ENCODE results near the gene CC2D2A. TPM values are rescaled to one million over a fixed set of nuclear protein-coding genes. Genes with fewer than 3 reads are reported as not detected.

The CC2D2A gene
- total and polyA plus RNA-seq, 2 of the 13 experiments (the other 11 are each of a cell fraction or from before 2014, with no cell fraction given) = 4.2 to 7.2 TPM

DNA sequence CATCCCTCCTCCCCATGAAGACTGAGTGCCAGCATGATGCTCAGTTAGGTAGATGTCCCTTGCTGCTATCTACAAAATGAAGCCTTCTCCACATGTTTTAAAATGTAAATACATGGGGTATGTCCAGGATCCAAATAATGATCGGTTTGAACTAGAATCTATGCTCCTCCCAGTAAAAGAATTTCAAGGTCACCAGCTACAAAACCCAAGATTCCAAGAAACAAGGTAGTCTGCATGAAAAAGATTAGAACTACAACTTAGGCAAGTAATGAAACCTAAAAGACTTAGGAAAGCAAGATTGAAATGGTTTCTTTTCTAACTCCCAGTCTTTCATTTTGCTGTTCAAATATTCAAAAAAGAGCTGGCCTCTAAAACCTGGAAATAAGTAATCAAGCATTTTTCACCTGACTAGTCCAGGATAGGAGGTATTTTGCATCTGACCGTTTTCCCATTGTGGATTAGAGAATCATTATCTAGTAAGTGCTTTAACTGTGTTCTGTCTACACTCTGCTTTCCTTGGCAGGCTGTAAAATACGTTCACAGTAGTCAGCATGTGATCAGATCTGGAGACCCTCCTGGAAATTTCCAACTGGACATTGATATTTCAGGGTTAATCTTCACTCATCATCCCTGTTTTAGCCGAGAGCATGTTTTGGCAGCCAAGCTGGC, 57.4 kb downstream of the CC2D2A start:
- no peaks in the 10 kb centered on the region for H3K27me3 ChIP-seq (ENCODE audit: control insufficient read depth in 1 of 2, insufficient read depth in 2 of 2, low read length in 2 of 2)
- no TSS peak for BruUV-seq (replicated peaks)
- no peak overlapping the region for H3K27ac ChIP-seq (ENCODE audit: extremely low read length, insufficient read depth, low read length)
- H3K36me3 ChIP-seq (replicated peaks in 1 of 2; ENCODE audit: control insufficient read depth in 1 of 2, insufficient read depth in 2 of 2, low read length in 2 of 2) = 0 out of 5 replicates have a peak, but pooled peaks cover 0 to 4% of the 10 kb centered on the region in 2 experiments
- ChIA-PET POLR2A (no interaction called here), CTCF (ENCODE audit: low intra/inter-chr PET ratio, low total read pairs) (no interaction called here)
- no peaks in the 10 kb centered on the region for H3K9me3 ChIP-seq (ENCODE audit: low read length)
- no peak for ATAC-seq
- H4K20me1 ChIP-seq (ENCODE audit: insufficient read depth, low read length) = no peaks in the 10 kb centered on the region
- no peak overlapping the region for H2AFZ ChIP-seq (ENCODE audit: low read length)
- intact Hi-C loops (cut with micrococcal nuclease; ENCODE audit: unreplicated experiment) (no loop called here), in situ Hi-C loops (cut with HindIII; ENCODE audit: extremely low pct_ligation_motif_present, low pct_unique_long_range_greater_than_20kb) (no loop called here)
- no peaks in the 10 kb centered on the region for H3K4me1 ChIP-seq (ENCODE audit: insufficient read depth, low read length)
- H3K4me2 ChIP-seq (ENCODE audit: low read depth, low read length) = no peak overlapping the region
- H3K79me2 ChIP-seq (ENCODE audit: insufficient read depth, low read length) = no peaks in the 10 kb centered on the region
- H3K9ac ChIP-seq (ENCODE audit: insufficient read depth, low read depth, low read length) = no peak overlapping the region
- DNase-seq (ENCODE audit: low spot score) = no peak
- WGBS (ENCODE audit: low lambda C conversion rate) = 89% methylated on average over 4 of the region's 4 CpGs
- H3K4me3 ChIP-seq (replicated peaks in 1 of 3; ENCODE audit: insufficient read depth in 1 of 3, low read depth in 2 of 3, low read length in 3 of 3) = no peak overlapping the region
- no peak for FAIRE-seq
- TF ChIP-seq EZH2 (conservative IDR thresholded peaks at IDR 0.05; ENCODE audit: low read depth, low read length) (no peak), ZNF83 (CRISPR knock-in tag; IDR thresholded peaks at IDR 0.05; ENCODE audit: borderline replicate concordance) (no peak), MBD4 (IDR thresholded peaks at IDR 0.05; ENCODE audit: borderline replicate concordance, low read length) (no peak), NONO (IDR thresholded peaks at IDR 0.05) (no peak), NONO (CRISPR knock-in tag; conservative IDR thresholded peaks at IDR 0.05) (no peak), SAFB2 (CRISPR knock-in tag; IDR thresholded peaks at IDR 0.05; ENCODE audit: borderline replicate concordance, low read depth) (no peak), TCF12 (IDR thresholded peaks at IDR 0.05) (no peak), TCF12 (CRISPR knock-in tag; IDR thresholded peaks at IDR 0.05) (no peak), ZNF746 (CRISPR knock-in tag; IDR thresholded peaks at IDR 0.05) (no peak), ZNF569 (CRISPR knock-in tag; IDR thresholded peaks at IDR 0.05; ENCODE audit: borderline replicate concordance) (no peak), ZNF672 (CRISPR knock-in tag; IDR thresholded peaks at IDR 0.05) (no peak), SPEN (CRISPR knock-in tag; IDR thresholded peaks at IDR 0.05; ENCODE audit: low read depth) (no peak)
- TF ChIP-seq, protein P1, sequence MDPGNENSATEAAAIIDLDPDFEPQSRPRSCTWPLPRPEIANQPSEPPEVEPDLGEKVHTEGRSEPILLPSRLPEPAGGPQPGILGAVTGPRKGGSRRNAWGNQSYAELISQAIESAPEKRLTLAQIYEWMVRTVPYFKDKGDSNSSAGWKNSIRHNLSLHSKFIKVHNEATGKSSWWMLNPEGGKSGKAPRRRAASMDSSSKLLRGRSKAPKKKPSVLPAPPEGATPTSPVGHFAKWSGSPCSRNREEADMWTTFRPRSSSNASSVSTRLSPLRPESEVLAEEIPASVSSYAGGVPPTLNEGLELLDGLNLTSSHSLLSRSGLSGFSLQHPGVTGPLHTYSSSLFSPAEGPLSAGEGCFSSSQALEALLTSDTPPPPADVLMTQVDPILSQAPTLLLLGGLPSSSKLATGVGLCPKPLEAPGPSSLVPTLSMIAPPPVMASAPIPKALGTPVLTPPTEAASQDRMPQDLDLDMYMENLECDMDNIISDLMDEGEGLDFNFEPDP (CRISPR knock-in tag; conservative IDR thresholded peaks at IDR 0.05) = no peak
